Measurements from ENCODE around the gene SNRPA.

SNRPA gene

DNA sequence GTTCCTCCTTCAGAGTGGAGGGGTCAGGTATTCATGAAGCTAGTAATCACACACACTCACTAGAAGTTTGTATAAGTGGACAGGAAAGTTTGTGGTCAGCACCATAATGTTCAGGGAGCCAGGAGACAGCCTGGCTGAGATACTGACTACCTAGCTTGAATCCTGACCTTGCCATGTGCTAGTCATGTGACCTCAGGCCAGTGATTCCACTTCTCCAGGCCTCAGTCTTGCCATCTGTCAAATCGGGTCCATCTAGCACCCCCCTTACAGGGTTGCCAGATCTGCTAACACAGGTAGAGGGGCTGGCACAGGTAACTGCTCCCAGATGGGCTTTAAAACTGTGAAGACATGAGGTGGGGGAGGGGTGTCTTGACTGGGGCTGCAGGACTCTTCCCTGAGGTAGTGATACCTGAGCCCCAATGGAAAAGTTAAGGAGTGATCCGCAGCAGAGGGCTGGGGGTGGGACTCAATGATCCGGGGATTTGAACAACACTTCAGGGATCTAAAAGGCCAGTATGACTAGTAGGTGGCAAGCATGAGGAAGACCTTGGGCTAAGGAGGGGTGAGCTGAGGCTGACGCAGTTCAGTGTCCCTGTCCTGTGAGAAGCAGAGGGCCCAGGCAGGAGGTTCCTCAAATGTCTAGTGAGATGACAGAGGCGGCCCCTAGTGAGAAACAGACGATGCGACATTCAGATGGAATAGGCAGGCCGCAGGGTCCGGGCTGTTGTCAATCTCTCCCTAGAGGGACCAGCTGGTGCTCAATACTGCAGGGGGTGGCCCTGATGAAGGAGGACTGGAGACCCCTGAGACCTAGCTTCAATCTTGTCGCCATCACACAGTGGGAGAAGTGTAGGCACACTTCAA is 9.2 kb upstream of the SNRPA start:
- TF ChIP-seq, protein P1, sequence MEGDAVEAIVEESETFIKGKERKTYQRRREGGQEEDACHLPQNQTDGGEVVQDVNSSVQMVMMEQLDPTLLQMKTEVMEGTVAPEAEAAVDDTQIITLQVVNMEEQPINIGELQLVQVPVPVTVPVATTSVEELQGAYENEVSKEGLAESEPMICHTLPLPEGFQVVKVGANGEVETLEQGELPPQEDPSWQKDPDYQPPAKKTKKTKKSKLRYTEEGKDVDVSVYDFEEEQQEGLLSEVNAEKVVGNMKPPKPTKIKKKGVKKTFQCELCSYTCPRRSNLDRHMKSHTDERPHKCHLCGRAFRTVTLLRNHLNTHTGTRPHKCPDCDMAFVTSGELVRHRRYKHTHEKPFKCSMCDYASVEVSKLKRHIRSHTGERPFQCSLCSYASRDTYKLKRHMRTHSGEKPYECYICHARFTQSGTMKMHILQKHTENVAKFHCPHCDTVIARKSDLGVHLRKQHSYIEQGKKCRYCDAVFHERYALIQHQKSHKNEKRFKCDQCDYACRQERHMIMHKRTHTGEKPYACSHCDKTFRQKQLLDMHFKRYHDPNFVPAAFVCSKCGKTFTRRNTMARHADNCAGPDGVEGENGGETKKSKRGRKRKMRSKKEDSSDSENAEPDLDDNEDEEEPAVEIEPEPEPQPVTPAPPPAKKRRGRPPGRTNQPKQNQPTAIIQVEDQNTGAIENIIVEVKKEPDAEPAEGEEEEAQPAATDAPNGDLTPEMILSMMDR (conservative IDR thresholded peaks at IDR 0.05): no peak
- no peak for TF ChIP-seq ZFX (IDR thresholded peaks at IDR 0.05)
- H3K27ac ChIP-seq: peak overlapping the region; percentile 21; the same call in 1 of the 2 replicates

- TF ChIP-seq ZFX (IDR thresholded peaks at IDR 0.05): no peak
- TF ChIP-seq, protein P1 (conservative IDR thresholded peaks at IDR 0.05): no peak
- H3K27ac ChIP-seq: no peak overlapping the region
Observed at GRCh38 chr19:40742477-40742876, 8.5 kb upstream of the SNRPA start.

DNA sequence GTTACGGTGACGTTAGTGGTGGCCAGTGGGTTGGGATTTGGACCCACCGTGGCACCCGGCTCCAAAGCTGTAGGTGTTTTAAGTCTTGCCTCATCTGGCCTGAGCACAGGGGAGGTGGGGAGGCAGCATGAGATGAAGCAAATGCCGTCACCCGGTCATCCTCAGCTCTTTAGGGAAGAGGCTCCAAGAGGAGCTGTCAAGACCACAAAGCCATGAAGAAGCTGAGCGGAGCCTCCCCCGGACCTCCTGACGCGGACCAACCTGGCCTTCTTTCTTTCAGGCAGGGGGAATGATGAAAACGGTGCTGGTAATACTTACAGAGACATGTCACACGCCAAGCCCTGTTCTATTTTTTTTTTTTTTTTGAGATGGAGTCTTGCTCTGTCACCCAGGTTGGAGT is 8.1 kb upstream of the SNRPA start:
- TF ChIP-seq, protein P1 (conservative IDR thresholded peaks at IDR 0.05): no peak
- no peak for TF ChIP-seq ZFX (IDR thresholded peaks at IDR 0.05)
- H3K27ac ChIP-seq: no peak overlapping the region

DNA sequence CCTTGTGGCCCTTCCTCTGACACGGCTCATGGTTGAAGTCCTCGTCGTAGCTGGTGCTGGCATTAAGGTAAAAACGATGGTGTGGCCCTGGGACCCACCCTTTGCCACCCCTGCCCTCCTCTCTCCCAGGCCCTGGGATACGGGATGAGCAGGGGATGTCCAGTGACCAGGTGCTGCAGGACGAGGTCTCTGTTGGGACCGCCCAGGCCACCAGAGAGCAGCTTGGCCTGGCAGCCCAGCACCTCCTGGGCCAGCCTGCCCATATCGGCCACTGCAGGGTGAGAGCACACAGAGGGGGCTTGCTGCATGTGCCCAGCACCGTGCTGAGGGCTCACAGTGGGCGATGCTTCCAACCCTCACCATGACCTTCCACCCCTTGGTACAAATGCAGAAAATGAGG is 7.1 kb upstream of the SNRPA start:
- no peak for TF ChIP-seq ZFX (IDR thresholded peaks at IDR 0.05)
- TF ChIP-seq, protein P1 (conservative IDR thresholded peaks at IDR 0.05): no peak
- H3K27ac ChIP-seq: no peak overlapping the region

DNA sequence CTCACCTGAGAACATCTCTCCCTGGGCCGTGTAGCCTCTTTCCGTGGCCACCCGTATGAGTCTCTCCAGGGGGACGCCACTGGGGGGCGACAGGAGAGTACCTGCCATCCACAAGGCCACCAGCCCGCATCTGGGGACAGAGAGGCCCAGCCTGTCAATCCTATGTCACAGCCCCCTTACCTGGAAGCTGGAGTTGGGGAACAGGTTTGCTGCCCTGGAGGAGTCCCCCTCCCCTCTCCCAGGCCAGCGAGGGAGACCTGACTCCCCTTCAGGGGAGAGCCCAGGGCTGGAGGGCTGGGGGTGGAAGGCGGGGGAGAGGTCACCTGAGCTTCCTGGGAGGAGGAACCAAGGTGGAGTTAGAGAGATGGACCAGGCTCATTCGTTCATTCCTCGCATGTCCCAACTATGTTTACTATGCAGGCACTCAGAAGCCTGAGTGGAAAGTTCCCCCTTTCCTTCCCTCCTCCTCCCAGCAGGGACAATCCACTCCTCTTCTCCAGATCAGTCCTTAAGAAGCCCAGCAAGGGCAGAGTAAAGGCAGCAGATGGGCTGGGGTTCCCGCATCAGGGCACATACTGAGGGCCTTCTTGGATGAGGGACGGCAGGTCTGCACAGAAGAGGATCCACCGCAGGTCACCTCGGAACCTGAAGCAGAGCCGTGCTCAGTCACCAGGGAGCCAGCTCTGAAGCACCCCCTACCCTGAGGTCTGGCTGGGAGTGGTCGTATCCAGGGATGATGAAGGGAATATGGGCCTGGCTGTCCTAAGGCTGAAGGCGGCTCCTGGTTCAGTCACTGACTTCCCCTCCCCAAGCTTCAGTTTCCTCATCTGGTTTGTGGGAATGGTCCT is 6.2 kb upstream of the SNRPA start:
- TF ChIP-seq ZFX (IDR thresholded peaks at IDR 0.05): no peak
- TF ChIP-seq, protein P1 (conservative IDR thresholded peaks at IDR 0.05): no peak
- no peak overlapping the region for H3K27ac ChIP-seq

GRCh38 chr19:40745402-40745780 is 5.6 kb upstream of the SNRPA start:
- TF ChIP-seq ZFX (IDR thresholded peaks at IDR 0.05): no peak
- TF ChIP-seq, protein P1 (conservative IDR thresholded peaks at IDR 0.05): no peak
- H3K27ac ChIP-seq: no peak overlapping the region

DNA sequence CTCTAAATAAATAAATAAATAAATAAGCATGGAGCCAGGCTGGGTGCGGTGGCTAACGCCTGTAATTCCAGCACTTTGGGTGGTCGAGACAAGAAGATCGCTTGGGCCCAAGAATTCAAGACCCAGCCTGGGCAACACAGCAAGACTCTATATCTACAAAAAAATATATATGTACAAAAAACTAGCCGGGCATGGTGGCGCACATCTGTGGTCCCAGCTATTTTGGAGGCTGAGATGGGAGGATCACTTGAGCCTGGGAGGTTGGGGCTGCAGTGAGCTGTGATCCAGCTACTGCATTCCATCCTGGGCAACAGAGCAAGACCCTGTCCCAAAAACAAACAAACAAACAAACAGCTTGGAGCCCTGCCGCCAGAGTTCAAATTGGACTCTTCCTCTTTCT is 3.5 kb upstream of the SNRPA start:
- no peak for TF ChIP-seq ZFX (IDR thresholded peaks at IDR 0.05)
- TF ChIP-seq, protein P1 (conservative IDR thresholded peaks at IDR 0.05): no peak
- no peak overlapping the region for H3K27ac ChIP-seq
